HepG2 (cell line): ENCODE results near the gene FRMD8. TPM values are rescaled to one million over a fixed set of nuclear protein-coding genes. Genes with fewer than 3 reads are reported as not detected.

Experiments used
- ATAC-seq: fragments of 200-7000 bp; cut with Tn5 transposase; 3 replicates; pipeline ENCODE4 v1.9.1; 2020; ENCODE audit warnings: mild to moderate bottlenecking, moderate library complexity
- BruUV-seq: library from RNA; stranded (reverse); fragments of 400-500 nt; replicated peaks from 2 replicates; lab custom pipeline; 2021; lab: Mats Ljungman, UMichigan
- CTCF ChIA-PET: fragments of 300-600 bp; formaldehyde crosslinking; extraction: SDS; loops from one replicate; lab custom pipeline; 2021; ENCODE audit warnings: low total read pairs, inconsistent platforms, low intra/inter-chr PET ratio; lab: Yijun Ruan, JAX
- POLR2A ChIA-PET: fragments of 350-600 bp; sonication (Branson Sonifier 250); formaldehyde crosslinking; loops from one replicate; lab custom pipeline; 2020; ENCODE audit warnings: antibody characterized with exemption, inconsistent platforms; lab: Yijun Ruan, JAX
- DNase-seq: peaks from one replicate; pipeline ENCODE4 v3.0.0-alpha.2; 2015; ENCODE audit warnings: low spot score
- FAIRE-seq: peaks from 3 replicates; lab custom pipeline; 2011; peaks lifted over from hg19 to GRCh38; lab: Jason Lieb, UNC
- H2AFZ ChIP-seq: one replicate; pipeline ENCODE4 v1.6.1; 2011; ENCODE audit warnings: low read length, inconsistent platforms
- H3K27ac ChIP-seq: fragments of 300-600 bp; 3 replicates; pipeline ENCODE4 v1.8.0; 2011; ENCODE audit warnings: mixed run types, mild to moderate bottlenecking, mixed read lengths, low read length, inconsistent platforms; ENCODE audit not compliant: insufficient read depth; ENCODE audit errors: extremely low read length
- H3K27me3 ChIP-seq, 2 experiments: fragments of 200-600 bp in 1 of 2; 2 replicates in 1 of 2; 3 replicates in 1 of 2; pipeline versions ENCODE4 v1.6.0 to v1.8.0; 2011; ENCODE audit warnings: low read length in 2 of 2, mild to moderate bottlenecking in 2 of 2, moderate library complexity in 2 of 2, inconsistent platforms in 1 of 2; ENCODE audit not compliant: insufficient read depth in 2 of 2, control insufficient read depth in 1 of 2
- H3K36me3 ChIP-seq, 2 experiments: fragments of 200-600 bp in 1 of 2; replicated peaks in 1 of 2; 2 replicates in 1 of 2; 3 replicates in 1 of 2; pipeline versions ENCODE4 v1.5.1 to v1.8.0; 2011; ENCODE audit warnings: low read length in 2 of 2, inconsistent platforms in 1 of 2; ENCODE audit not compliant: insufficient read depth in 2 of 2, control insufficient read depth in 1 of 2
- H3K4me1 ChIP-seq: 2 replicates; pipeline ENCODE4 v1.5.1; 2012; ENCODE audit warnings: low read length, inconsistent platforms; ENCODE audit not compliant: insufficient read depth
- H3K4me2 ChIP-seq: 2 replicates; pipeline ENCODE4 v1.6.0; 2011; ENCODE audit warnings: low read depth, low read length, inconsistent platforms
- H3K4me3 ChIP-seq, 3 experiments: fragments of 200-600 bp in 1 of 3; sonication (generic), shearing (Covaris generic) in 1 of 3; replicated peaks in 1 of 3; 2 replicates each; pipeline ENCODE4 v1.5.1; 2011 to 2016; ENCODE audit warnings: low read length in 3 of 3, inconsistent platforms in 2 of 3, low read depth in 2 of 3, mild to moderate bottlenecking in 2 of 3, control low read depth in 1 of 3, mixed read lengths in 1 of 3; ENCODE audit not compliant: insufficient read depth in 1 of 3
- H3K79me2 ChIP-seq: one replicate; pipeline ENCODE4 v1.6.1; 2011; ENCODE audit warnings: low read length, inconsistent platforms; ENCODE audit not compliant: insufficient read depth
- H3K9ac ChIP-seq: 2 replicates; pipeline ENCODE4 v1.6.0; 2011; ENCODE audit warnings: mild to moderate bottlenecking, low read depth, low read length, inconsistent platforms; ENCODE audit not compliant: insufficient read depth
- H3K9me3 ChIP-seq: 2 replicates; pipeline ENCODE4 v1.5.1; 2012; ENCODE audit warnings: mild to moderate bottlenecking, low read length
- H4K20me1 ChIP-seq: 2 replicates; pipeline ENCODE4 v1.6.0; 2011; ENCODE audit warnings: inconsistent platforms, mild to moderate bottlenecking, low read length, moderate library complexity; ENCODE audit not compliant: insufficient read depth
- ARID4A ChIP-seq: sonication (generic); formaldehyde crosslinking; IDR thresholded peaks from 2 replicates; pipeline ENCODE4 v1.5.0; 2020; ENCODE audit warnings: mild to moderate bottlenecking, missing genetic modification reagents, borderline replicate concordance
- ARID5B ChIP-seq: IDR thresholded peaks from 2 replicates; pipeline ENCODE4 v1.4.0; 2020; ENCODE audit warnings: mild to moderate bottlenecking, missing genetic modification reagents
- ETV5 ChIP-seq: IDR thresholded peaks from 2 replicates; pipeline ENCODE4 v1.6.1; 2018; ENCODE audit warnings: missing biosample characterization, missing genetic modification reagents, inconsistent platforms, borderline replicate concordance
- FOXK1 ChIP-seq: sonication (generic); formaldehyde crosslinking; IDR thresholded peaks from 2 replicates; pipeline ENCODE4 v1.4.0; 2020; ENCODE audit warnings: low read depth, missing genetic modification reagents, borderline replicate concordance
- FOXP1 ChIP-seq, 2 experiments: fragments of 450-650 bp in 1 of 2; IDR thresholded peaks; 2 replicates each; pipeline ENCODE4 v1.6.1; 2017 to 2018; ENCODE audit warnings: antibody characterized with exemption in 1 of 2
- HNF4A ChIP-seq: sonication (generic); formaldehyde crosslinking; IDR thresholded peaks from 2 replicates; pipeline ENCODE4 v1.4.0; 2020; ENCODE audit warnings: missing genetic modification reagents
- NCOR1 ChIP-seq: fragments of 200-600 bp; sonication (generic); IDR thresholded peaks from 2 replicates; pipeline ENCODE4 v1.7.0; 2017; ENCODE audit warnings: antibody characterized with exemption, low read length, borderline replicate concordance
- PHF5A ChIP-seq: IDR thresholded peaks from one replicate; pipeline ENCODE4 v1.6.1; 2018; ENCODE audit warnings: low read depth, missing genetic modification reagents; ENCODE audit not compliant: unreplicated experiment
- RARA ChIP-seq: IDR thresholded peaks from 2 replicates; pipeline ENCODE4 v1.6.1; 2016; ENCODE audit warnings: missing genetic modification reagents, missing compliant biosample characterization
- SMC3 ChIP-seq: IDR thresholded peaks from 2 replicates; pipeline ENCODE4 v1.6.1; 2011; ENCODE audit warnings: low read length, improper control_type of control experiment
- SOX13 ChIP-seq, 3 experiments: fragments of 450-650 bp in 1 of 3; sonication (generic) in 1 of 3; formaldehyde crosslinking in 1 of 3; IDR thresholded peaks in 2 of 3; conservative IDR thresholded peaks in 1 of 3; 2 replicates each; pipeline versions ENCODE4 v1.5.0 to v1.6.1; 2016 to 2020; ENCODE audit warnings: antibody characterized with exemption in 1 of 3, mild to moderate bottlenecking in 1 of 3, missing compliant biosample characterization in 1 of 3, missing genetic modification reagents in 1 of 3, moderate library complexity in 1 of 3
- ZNF121 ChIP-seq: sonication (generic); formaldehyde crosslinking; IDR thresholded peaks from 2 replicates; pipeline ENCODE4 v1.5.0; 2020; ENCODE audit warnings: mild to moderate bottlenecking, missing genetic modification reagents
- ZNF253 ChIP-seq: sonication (generic); formaldehyde crosslinking; IDR thresholded peaks from 2 replicates; pipeline ENCODE4 v1.8.0; 2022; ENCODE audit warnings: mild to moderate bottlenecking, missing genetic modification reagents, borderline replicate concordance
- ZNF839 ChIP-seq: sonication (generic); formaldehyde crosslinking; IDR thresholded peaks from 2 replicates; pipeline ENCODE4 v1.4.0; 2020; ENCODE audit warnings: missing genetic modification reagents, mild to moderate bottlenecking, borderline replicate concordance
- ZNF841 ChIP-seq: sonication (generic); formaldehyde crosslinking; IDR thresholded peaks from 2 replicates; pipeline ENCODE4 v1.8.1; 2023; ENCODE audit warnings: missing genetic modification reagents, borderline replicate concordance
- WGBS: methylation state at CpG from one replicate; pipeline ENCODE4 v1.1.6; 2017; ENCODE audit warnings: low lambda C conversion rate; 5-methylcytosine and 5-hydroxymethylcytosine counted together
- in situ Hi-C: cut with HindIII; loops from 2 replicates; pipeline ENCODE4 v1.10.0; 2017; ENCODE audit warnings: low pct_unique_long_range_greater_than_20kb; ENCODE audit not compliant: extremely low pct_ligation_motif_present
- intact Hi-C: fragments of 100-400 bp; cut with micrococcal nuclease; formaldehyde crosslinking; loops from one replicate; pipeline ENCODE4 v1.10.0; 2022; ENCODE audit not compliant: unreplicated experiment
- polyA plus RNA-seq, 8 experiments: library from polyadenylated mRNA; depleted of rRNA in 3 of 8; stranded (reverse) in 7 of 8; unstranded in 1 of 8; fragments of >200 nt; fragmentation: Illumina TruSeq in 4 of 8; extraction: Trizol in 4 of 8; gene quantifications; 2 replicates each; pipeline versions ENCODE4 v1.2.1 to v1.2.3, GENCODE V29; 2011 to 2016; ENCODE audit warnings: low read depth in 4 of 8, missing spikeins in 1 of 8, mixed read lengths in 1 of 8; ENCODE audit not compliant: insufficient read depth in 1 of 8
- total RNA-seq, 5 experiments: library from RNA; depleted of rRNA; stranded (reverse); fragments of >200 nt; fragmentation: Illumina TruSeq; extraction: Trizol; gene quantifications; 2 replicates each; pipeline ENCODE4 v1.2.3, GENCODE V29; 2016; ENCODE audit warnings: low read depth in 1 of 5

Gene FRMD8
- total and polyA plus RNA-seq, 2 of the 13 experiments (the other 11 are each of a cell fraction or from before 2014, with no cell fraction given), result 5.8 to 20.6 TPM

- CTCF ChIA-PET, result no interaction called here
- H3K9ac ChIP-seq, result no peak overlapping the region
- ATAC-seq, result peak; percentile 46
- peak; percentile 15; the same call in 1 of the 2 replicates for TF ChIP-seq ARID4A (CRISPR knock-in tag)
- peak; percentile 59 for TF ChIP-seq RARA (CRISPR knock-in tag)
- TF ChIP-seq ZNF253 (CRISPR knock-in tag), result no peak
- no peak for TF ChIP-seq SMC3
- peak; percentile 41; the same call in 1 of the 2 replicates for TF ChIP-seq FOXP1 (IDR thresholded peaks at IDR 0.05)
- peak; percentile 65 for TF ChIP-seq FOXP1 (CRISPR knock-in tag; IDR thresholded peaks at IDR 0.05)
- TF ChIP-seq ZNF839 (CRISPR knock-in tag), result no peak
- no peak for TF ChIP-seq FOXK1 (CRISPR knock-in tag)
- TF ChIP-seq SOX13 (IDR thresholded peaks at IDR 0.05), result peak; percentile 71
- peak in 1 of 2 experiments; percentile 90; a peak in 2 of 4 replicates for TF ChIP-seq SOX13 (CRISPR knock-in tag; conservative IDR thresholded peaks at IDR 0.05 in 1 of 2, IDR thresholded peaks at IDR 0.05 in 1 of 2)
- TF ChIP-seq ZNF841 (CRISPR knock-in tag), result no peak
- peak; percentile 56 for TF ChIP-seq HNF4A (CRISPR knock-in tag)
- TF ChIP-seq ARID5B (CRISPR knock-in tag), result peak; percentile 37; the same call in 1 of the 2 replicates
- TF ChIP-seq ZNF121 (CRISPR knock-in tag), result no peak
- no peak for TF ChIP-seq ETV5 (CRISPR knock-in tag)
- TF ChIP-seq NCOR1, result peak; percentile 82; the same call in 1 of the 2 replicates
- TF ChIP-seq PHF5A (CRISPR knock-in tag), result no peak
Measured at GRCh38 chr11:65401803-65402248, 15.4 kb downstream of the FRMD8 start.

More at GRCh38 chr11:65401803-65402248, 15.4 kb downstream of the FRMD8 start:
- DNase-seq, result peak; percentile 53
- intact Hi-C loops (no loop called here), in situ Hi-C loops (no loop called here)
- Histone ChIP-seq H3K4me1 (peaks cover 19% of the 10 kb centered on the region), H3K27me3 (no peaks in the 10 kb centered on the region), H2AFZ (no peak overlapping the region), H3K9me3 (no peaks in the 10 kb centered on the region), H3K4me2 (peak overlapping the region; percentile 43), H4K20me1 (no peaks in the 10 kb centered on the region), H3K79me2 (no peaks in the 10 kb centered on the region), H3K27ac (peak overlapping the region; percentile 24), H3K36me3 (peaks cover 14 to 20% of the 10 kb centered on the region in 2 experiments; a peak in 4 of 5 replicates), H3K4me3 (no peak overlapping the region)
- BruUV-seq, result no TSS peak
- FAIRE-seq, result peak; percentile 66
- WGBS, result 19% methylated on average over 10 of the region's 10 CpGs
- POLR2A ChIA-PET, result interaction anchor here (0.9 to 7.6 kb wide), 10 partner anchors 16 to 97 kb away, joined by 3 to 98 read pairs (median 6); partner anchors contain the start of genes FRMD8, MALAT1 and SLC25A45
